HG03060 (cell line): ENCODE data around the gene ATXN1.

Source experiments
- ATAC-seq: cut with Tn5 transposase; IDR thresholded peaks from one replicate; pipeline ENCODE4 v1.9.1; 2021; ENCODE audit warnings: low read depth, moderate number of reproducible peaks; ENCODE audit not compliant: unreplicated experiment

The ATXN1 gene

GRCh38 chr6:16659466-16660156 lies 101.6 kb downstream of the ATXN1 start:
- ATAC-seq, result no peak

- no peak for ATAC-seq
Observed at GRCh38 chr6:16658348-16659034, 102.8 kb downstream of the ATXN1 start.

GRCh38 chr6:16657768-16658167 lies 103.5 kb downstream of the ATXN1 start:
- no peak for ATAC-seq

GRCh38 chr6:16656451-16656850 lies 104.8 kb downstream of the ATXN1 start:
- no peak for ATAC-seq

- ATAC-seq, result no peak
Observed at GRCh38 chr6:16654701-16655100, 106.6 kb downstream of the ATXN1 start.

GRCh38 chr6:16653226-16653625 lies 108.0 kb downstream of the ATXN1 start:
- no peak for ATAC-seq

GRCh38 chr6:16651871-16652270 lies 109.4 kb downstream of the ATXN1 start:
- peak; percentile 86 for ATAC-seq

- no peak for ATAC-seq
Observed at GRCh38 chr6:16649890-16650289, 111.4 kb downstream of the ATXN1 start.

- ATAC-seq, result no peak
Observed at GRCh38 chr6:16649241-16649640, 112.0 kb downstream of the ATXN1 start.

GRCh38 chr6:16648003-16648402 lies 113.3 kb downstream of the ATXN1 start:
- ATAC-seq, result no peak

- ATAC-seq, result no peak
Observed at GRCh38 chr6:16647422-16647821, 113.8 kb downstream of the ATXN1 start.

GRCh38 chr6:16644540-16645250 lies 116.6 kb downstream of the ATXN1 start:
- ATAC-seq, result no peak

GRCh38 chr6:16639684-16640480 lies 121.4 kb downstream of the ATXN1 start:
- no peak for ATAC-seq

GRCh38 chr6:16637635-16638034 lies 123.6 kb downstream of the ATXN1 start:
- ATAC-seq, result no peak

- ATAC-seq, result no peak
Observed at GRCh38 chr6:16635810-16636602, 125.3 kb downstream of the ATXN1 start.

GRCh38 chr6:16635291-16635809 lies 125.9 kb downstream of the ATXN1 start:
- ATAC-seq, result no peak

GRCh38 chr6:16634855-16635254 lies 126.4 kb downstream of the ATXN1 start:
- ATAC-seq, result no peak

- ATAC-seq, result no peak
Observed at GRCh38 chr6:16633961-16634360, 127.3 kb downstream of the ATXN1 start.

GRCh38 chr6:16633465-16633864 lies 127.8 kb downstream of the ATXN1 start:
- no peak for ATAC-seq

GRCh38 chr6:16632101-16632500 lies 129.2 kb downstream of the ATXN1 start:
- no peak for ATAC-seq
